ENCODE results near the gene CCDC107. TPM values are rescaled to one million over a fixed set of nuclear protein-coding genes. Genes with fewer than 3 reads are reported as not detected.

Gene CCDC107
- total RNA-seq, 1 experiment from 2014 or later = 12.0 TPM

GRCh38 chr9:35700031-35700430, 41.9 kb downstream of the CCDC107 start:
- no peak overlapping the region for H2AK5ac ChIP-seq (ENCODE audit: insufficient read length, low read length)
- H3K4me1 ChIP-seq (ENCODE audit: insufficient read depth, low read length) = no peaks in the 10 kb centered on the region
- no CpG with 5 or more reads among the region's 11 CpGs for WGBS (ENCODE audit: extremely low coverage, insufficient read length, low lambda C conversion rate)
- TF ChIP-seq, protein P1, sequence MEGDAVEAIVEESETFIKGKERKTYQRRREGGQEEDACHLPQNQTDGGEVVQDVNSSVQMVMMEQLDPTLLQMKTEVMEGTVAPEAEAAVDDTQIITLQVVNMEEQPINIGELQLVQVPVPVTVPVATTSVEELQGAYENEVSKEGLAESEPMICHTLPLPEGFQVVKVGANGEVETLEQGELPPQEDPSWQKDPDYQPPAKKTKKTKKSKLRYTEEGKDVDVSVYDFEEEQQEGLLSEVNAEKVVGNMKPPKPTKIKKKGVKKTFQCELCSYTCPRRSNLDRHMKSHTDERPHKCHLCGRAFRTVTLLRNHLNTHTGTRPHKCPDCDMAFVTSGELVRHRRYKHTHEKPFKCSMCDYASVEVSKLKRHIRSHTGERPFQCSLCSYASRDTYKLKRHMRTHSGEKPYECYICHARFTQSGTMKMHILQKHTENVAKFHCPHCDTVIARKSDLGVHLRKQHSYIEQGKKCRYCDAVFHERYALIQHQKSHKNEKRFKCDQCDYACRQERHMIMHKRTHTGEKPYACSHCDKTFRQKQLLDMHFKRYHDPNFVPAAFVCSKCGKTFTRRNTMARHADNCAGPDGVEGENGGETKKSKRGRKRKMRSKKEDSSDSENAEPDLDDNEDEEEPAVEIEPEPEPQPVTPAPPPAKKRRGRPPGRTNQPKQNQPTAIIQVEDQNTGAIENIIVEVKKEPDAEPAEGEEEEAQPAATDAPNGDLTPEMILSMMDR (conservative IDR thresholded peaks at IDR 0.05) = no peak
- H4K20me1 ChIP-seq (ENCODE audit: control insufficient read depth, insufficient read depth, insufficient read length) = no peaks in the 10 kb centered on the region
- no peak overlapping the region for H3K18ac ChIP-seq (ENCODE audit: insufficient read length, low read depth, low read length)
- H3K4me3 Mint-ChIP-seq = no peak overlapping the region
- H3K79me2 ChIP-seq (ENCODE audit: insufficient read depth, low read length) = no peaks in the 10 kb centered on the region
- no peak overlapping the region for H3K23ac ChIP-seq (ENCODE audit: insufficient read length, low read depth, low read length)
- no peak overlapping the region for H4K8ac ChIP-seq (replicated peaks; ENCODE audit: insufficient read length, low read depth, low read length)
- no peaks in the 10 kb centered on the region for H3K9me3 Mint-ChIP-seq
- H3K9me3 ChIP-seq (ENCODE audit: control insufficient read depth, low read depth, low read length) = no peaks in the 10 kb centered on the region
- H2BK5ac ChIP-seq (ENCODE audit: insufficient read length, low read length) = no peak overlapping the region
- H3K9ac ChIP-seq (ENCODE audit: extremely low read depth, insufficient read length, low read length) = no peak overlapping the region
- H2BK120ac ChIP-seq (ENCODE audit: low read depth, low read length, poor library complexity, severe bottlenecking) = no peak overlapping the region
- no peak overlapping the region for H3K4ac ChIP-seq (ENCODE audit: low read depth, low read length)
- no peak overlapping the region for H2BK15ac ChIP-seq (ENCODE audit: low read depth, low read length)
- H3K79me1 ChIP-seq (ENCODE audit: insufficient read depth, low read depth, low read length, poor library complexity, severe bottlenecking) = no peaks in the 10 kb centered on the region
- H3K14ac ChIP-seq (ENCODE audit: insufficient read depth, low read length) = no peak overlapping the region
- H2BK12ac ChIP-seq (ENCODE audit: insufficient read length, low read depth, low read length) = no peak overlapping the region
- no peak for DNase-seq
- H3K27me3 Mint-ChIP-seq (ENCODE audit: low read depth) = no peaks in the 10 kb centered on the region
- H3K27ac Mint-ChIP-seq = no peak overlapping the region
- H3K4me2 ChIP-seq (ENCODE audit: insufficient read depth, insufficient read length, low read length) = no peak overlapping the region
- no peaks in the 10 kb centered on the region for H3K27me3 ChIP-seq (ENCODE audit: insufficient read depth, low read length)
- H4K91ac ChIP-seq (ENCODE audit: insufficient read length, low read depth, low read length) = no peak overlapping the region
- no peak overlapping the region for H2AFZ ChIP-seq (ENCODE audit: low read length)
- no peaks in the 10 kb centered on the region for H3K23me2 ChIP-seq (ENCODE audit: insufficient read length, low read depth, low read length, poor library complexity, severe bottlenecking)
- H2BK20ac ChIP-seq (ENCODE audit: low read depth, low read length, poor library complexity, severe bottlenecking) = no peak overlapping the region
- no peak overlapping the region for H3T11ph ChIP-seq (ENCODE audit: low read length)
- H3K4me1 Mint-ChIP-seq = no peaks in the 10 kb centered on the region; a peak in 1 of 4 replicates
- H3K36me3 Mint-ChIP-seq (ENCODE audit: insufficient read depth in 1 of 3, low read depth in 3 of 3) = peaks cover 2 to 27% (median 17%) of the 10 kb centered on the region in 3 experiments
- H3K27ac ChIP-seq (ENCODE audit: insufficient read length, low read depth, low read length) = no peak overlapping the region
- H3K56ac ChIP-seq (ENCODE audit: insufficient read length, low read depth, low read length) = no peak overlapping the region
- no peak overlapping the region for H4K5ac ChIP-seq (ENCODE audit: insufficient read length, low read depth, low read length)

Data from H9 (cell line).